Liver (tissue), 9 donors: Measurements from ENCODE around the gene ZNF674. TPM values are rescaled to one million over a fixed set of nuclear protein-coding genes. Genes with fewer than 3 reads are reported as not detected.

Experiments used
- DNase-seq: peaks from one replicate; pipeline ENCODE4 v3.0.0-alpha.2; 2017; ENCODE audit warnings: low spot score
- H3K27ac ChIP-seq, 2 donors: one replicate each; pipeline ENCODE4 v1.7.0; 2013; ENCODE audit warnings: inconsistent platforms in 2 of 2, low read length in 2 of 2, control low read depth in 1 of 2, low read depth in 1 of 2, mild to moderate bottlenecking in 1 of 2
- H3K27me3 ChIP-seq, 4 donors: one replicate each; pipeline versions ENCODE4 v1.6.1 to v1.7.0; 2013; ENCODE audit warnings: low read length in 3 of 4, inconsistent platforms in 1 of 4, mild to moderate bottlenecking in 1 of 4, moderate library complexity in 1 of 4; ENCODE audit not compliant: control insufficient read depth in 4 of 4, insufficient read depth in 4 of 4
- H3K36me3 ChIP-seq, 4 donors: one replicate each; pipeline versions ENCODE4 v1.6.1 to v1.7.0; 2013; ENCODE audit warnings: low read length in 3 of 4, mild to moderate bottlenecking in 3 of 4, low read depth in 1 of 4, moderate library complexity in 1 of 4; ENCODE audit not compliant: control insufficient read depth in 4 of 4, insufficient read depth in 3 of 4
- H3K4me1 ChIP-seq, 4 donors: one replicate each; pipeline versions ENCODE4 v1.6.1 to v1.7.0; 2013; ENCODE audit warnings: low read length in 3 of 4, mild to moderate bottlenecking in 3 of 4, moderate library complexity in 1 of 4; ENCODE audit not compliant: control insufficient read depth in 4 of 4, insufficient read depth in 4 of 4
- H3K4me3 ChIP-seq, 3 donors: one replicate each; pipeline versions ENCODE4 v1.6.1 to v1.7.0; 2013; ENCODE audit warnings: low read length in 3 of 3, control low read depth in 1 of 3, low read depth in 1 of 3, mild to moderate bottlenecking in 1 of 3
- H3K9ac ChIP-seq, 2 donors: one replicate each; pipeline ENCODE4 v1.7.0; 2013; ENCODE audit warnings: low read length in 2 of 2, mild to moderate bottlenecking in 2 of 2, moderate library complexity in 2 of 2, control low read depth in 1 of 2, low read depth in 1 of 2
- H3K9me3 ChIP-seq, 4 donors: one replicate each; pipeline versions ENCODE4 v1.6.1 to v1.7.0; 2013; ENCODE audit warnings: low read length in 3 of 4; ENCODE audit not compliant: control insufficient read depth in 4 of 4
- EGR1 ChIP-seq, 2 donors: IDR thresholded peaks; 2 replicates each; pipeline ENCODE4 v1.6.1; 2016 to 2018; ENCODE audit warnings: antibody characterized with exemption in 2 of 2, low read depth in 2 of 2
- FOXA1 ChIP-seq: IDR thresholded peaks from 2 replicates; pipeline ENCODE4 v1.6.1; 2016; ENCODE audit warnings: antibody characterized with exemption
- FOXA2 ChIP-seq: IDR thresholded peaks from 2 replicates; pipeline ENCODE4 v1.6.1; 2016; ENCODE audit warnings: antibody characterized with exemption
- GABPA ChIP-seq, 2 donors: IDR thresholded peaks in 1 of 2; conservative IDR thresholded peaks in 1 of 2; 2 replicates each; pipeline ENCODE4 v1.6.1; 2016; ENCODE audit warnings: antibody characterized with exemption in 2 of 2, mild to moderate bottlenecking in 1 of 2, moderate library complexity in 1 of 2
- HNF4A ChIP-seq, 2 donors: conservative IDR thresholded peaks; 2 replicates each; pipeline ENCODE4 v1.6.1; 2016; ENCODE audit warnings: antibody characterized with exemption in 2 of 2, mild to moderate bottlenecking in 2 of 2
- HNF4G ChIP-seq: IDR thresholded peaks from 2 replicates; pipeline ENCODE4 v1.6.1; 2016; ENCODE audit warnings: antibody characterized with exemption
- JUND ChIP-seq, 2 donors: IDR thresholded peaks; 2 replicates each; pipeline ENCODE4 v1.6.1; 2016; ENCODE audit warnings: antibody characterized with exemption in 2 of 2
- NR2F2 ChIP-seq: IDR thresholded peaks from 2 replicates; pipeline ENCODE4 v1.6.1; 2016; ENCODE audit warnings: antibody characterized with exemption
- RAD21 ChIP-seq, 2 donors: IDR thresholded peaks; 2 replicates each; pipeline ENCODE4 v1.6.1; 2016; ENCODE audit warnings: antibody characterized with exemption in 2 of 2, mild to moderate bottlenecking in 2 of 2
- RXRA ChIP-seq, 2 donors: IDR thresholded peaks; 2 replicates each; pipeline ENCODE4 v1.6.1; 2017 to 2018; ENCODE audit warnings: antibody characterized with exemption in 2 of 2, mild to moderate bottlenecking in 1 of 2
- SP1 ChIP-seq: IDR thresholded peaks from 2 replicates; pipeline ENCODE4 v1.6.1; 2018; ENCODE audit warnings: antibody characterized with exemption, mild to moderate bottlenecking
- TAF1 ChIP-seq: conservative IDR thresholded peaks from 2 replicates; pipeline ENCODE4 v1.6.1; 2016; ENCODE audit warnings: antibody characterized with exemption, mild to moderate bottlenecking
- YY1 ChIP-seq: IDR thresholded peaks from 2 replicates; pipeline ENCODE4 v1.6.1; 2016; ENCODE audit warnings: antibody characterized with exemption, mild to moderate bottlenecking
- WGBS: extraction: QIAGEN DNeasy Blood & Tissue Kit; methylation state at CpG from one replicate; pipeline ENCODE4 v1.1.7; 2013; 5-methylcytosine and 5-hydroxymethylcytosine counted together
- polyA plus RNA-seq, 2 donors: library from polyadenylated mRNA; stranded (reverse) in 1 of 2; unstranded in 1 of 2; fragments of 200-250 nt in 1 of 2; fragments of >200 nt in 1 of 2; fragmentation: Nextera tagmentation in 1 of 2; extraction: Ambion mirVana in 1 of 2; gene quantifications; one replicate each; pipeline versions ENCODE4 v1.2.1 to v1.2.3, GENCODE V29; 2013 to 2015
- total RNA-seq, 2 donors: library from RNA; depleted of rRNA; stranded (reverse); fragments of >200 nt; gene quantifications; one replicate each; pipeline ENCODE4 v1.2.3, GENCODE V29; 2014
- TF ChIP-seq, protein P1 (sequence below): IDR thresholded peaks from 2 replicates; pipeline ENCODE4 v1.6.1; 2016; ENCODE audit warnings: antibody characterized with exemption
- TF ChIP-seq, protein P2 (sequence below): IDR thresholded peaks from 2 replicates; pipeline ENCODE4 v1.6.1; 2016; ENCODE audit warnings: antibody characterized with exemption
- TF ChIP-seq, protein P3 (sequence below): fragments of 150-350 bp; IDR thresholded peaks from 2 replicates; pipeline ENCODE4 v1.5.1; 2017; ENCODE audit warnings: improper control_type of control experiment, low read depth, low read length; ENCODE audit not compliant: missing input control
- TF ChIP-seq, protein P4 (sequence below): IDR thresholded peaks from 2 replicates; pipeline ENCODE4 v1.6.1; 2016; ENCODE audit warnings: antibody characterized with exemption
- donor health status: healthy.
- donor health status: healthy.
- donor health status: healthy.
- donor health status: healthy.
- donor health status: healthy.

ZNF674 gene
- total and polyA plus RNA-seq, 4 donors: 0.84 to 3.6 (median 2.1) TPM

DNA sequence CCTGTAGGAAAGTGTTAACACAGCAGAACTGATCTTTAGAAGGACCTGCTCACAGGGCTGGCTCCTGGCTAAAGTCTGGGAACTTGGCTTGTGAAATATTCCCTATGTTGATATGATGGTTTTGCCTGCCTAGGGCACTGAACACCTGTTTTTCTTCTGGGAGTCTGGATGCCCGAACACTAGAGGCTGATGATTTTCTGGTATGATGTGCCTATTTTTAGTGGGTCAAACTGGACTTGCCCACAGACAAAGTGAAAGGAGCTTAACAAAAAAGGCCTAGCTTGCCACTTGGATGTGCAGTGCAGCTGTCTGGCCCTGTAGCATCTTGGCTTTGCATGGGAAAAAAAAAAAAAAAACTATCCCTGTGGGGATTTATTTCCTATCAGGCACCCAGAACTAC, 39.1 kb downstream of the ZNF674 start (continued):
- TF ChIP-seq FOXA2 (no peak), JUND (IDR thresholded peaks at IDR 0.05) (no peak)

DNA sequence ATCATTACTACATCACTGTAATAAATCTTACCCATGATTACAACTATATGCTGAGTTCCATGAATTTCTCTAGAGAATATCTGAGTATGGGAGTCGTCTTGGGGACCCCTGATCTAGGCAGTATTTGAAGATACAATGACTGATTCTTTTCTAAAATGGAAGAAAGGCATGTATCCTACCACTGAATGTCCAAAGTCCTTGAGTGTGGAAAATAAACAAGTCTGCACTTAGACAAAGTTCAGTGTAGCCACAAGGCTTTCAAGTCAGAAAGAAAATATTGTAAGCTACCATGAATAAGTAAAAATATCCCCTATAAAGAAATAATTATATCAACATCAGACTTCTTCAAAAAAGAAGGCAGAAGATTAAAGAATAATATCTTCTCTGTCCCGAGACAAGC, 42.4 kb downstream of the ZNF674 start:
- WGBS: 99% methylated on average over 2 of the region's 2 CpGs
- H3K9ac ChIP-seq: no peak overlapping the region
- H3K27ac ChIP-seq: no peak overlapping the region
- H3K27me3 ChIP-seq: no peaks in the 10 kb centered on the region
- DNase-seq: no peak
- TF ChIP-seq EGR1 (IDR thresholded peaks at IDR 0.05; ENCODE audit: low read depth in 2 of 2) (no peak), TAF1 (no peak), RXRA (IDR thresholded peaks at IDR 0.05) (no peak), RAD21 (IDR thresholded peaks at IDR 0.05) (no peak), NR2F2 (no peak), HNF4A (conservative IDR thresholded peaks at IDR 0.05) (no peak), FOXA1 (no peak), GABPA (IDR thresholded peaks at IDR 0.05 in 1 of 2, conservative IDR thresholded peaks at IDR 0.05 in 1 of 2) (no peak), HNF4G (no peak), YY1 (no peak)
- TF ChIP-seq, protein P1, sequence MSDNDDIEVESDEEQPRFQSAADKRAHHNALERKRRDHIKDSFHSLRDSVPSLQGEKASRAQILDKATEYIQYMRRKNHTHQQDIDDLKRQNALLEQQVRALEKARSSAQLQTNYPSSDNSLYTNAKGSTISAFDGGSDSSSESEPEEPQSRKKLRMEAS: no peak
- TF ChIP-seq, protein P2, sequence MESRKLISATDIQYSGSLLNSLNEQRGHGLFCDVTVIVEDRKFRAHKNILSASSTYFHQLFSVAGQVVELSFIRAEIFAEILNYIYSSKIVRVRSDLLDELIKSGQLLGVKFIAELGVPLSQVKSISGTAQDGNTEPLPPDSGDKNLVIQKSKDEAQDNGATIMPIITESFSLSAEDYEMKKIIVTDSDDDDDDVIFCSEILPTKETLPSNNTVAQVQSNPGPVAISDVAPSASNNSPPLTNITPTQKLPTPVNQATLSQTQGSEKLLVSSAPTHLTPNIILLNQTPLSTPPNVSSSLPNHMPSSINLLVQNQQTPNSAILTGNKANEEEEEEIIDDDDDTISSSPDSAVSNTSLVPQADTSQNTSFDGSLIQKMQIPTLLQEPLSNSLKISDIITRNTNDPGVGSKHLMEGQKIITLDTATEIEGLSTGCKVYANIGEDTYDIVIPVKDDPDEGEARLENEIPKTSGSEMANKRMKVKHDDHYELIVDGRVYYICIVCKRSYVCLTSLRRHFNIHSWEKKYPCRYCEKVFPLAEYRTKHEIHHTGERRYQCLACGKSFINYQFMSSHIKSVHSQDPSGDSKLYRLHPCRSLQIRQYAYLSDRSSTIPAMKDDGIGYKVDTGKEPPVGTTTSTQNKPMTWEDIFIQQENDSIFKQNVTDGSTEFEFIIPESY: no peak
- TF ChIP-seq, protein P3, sequence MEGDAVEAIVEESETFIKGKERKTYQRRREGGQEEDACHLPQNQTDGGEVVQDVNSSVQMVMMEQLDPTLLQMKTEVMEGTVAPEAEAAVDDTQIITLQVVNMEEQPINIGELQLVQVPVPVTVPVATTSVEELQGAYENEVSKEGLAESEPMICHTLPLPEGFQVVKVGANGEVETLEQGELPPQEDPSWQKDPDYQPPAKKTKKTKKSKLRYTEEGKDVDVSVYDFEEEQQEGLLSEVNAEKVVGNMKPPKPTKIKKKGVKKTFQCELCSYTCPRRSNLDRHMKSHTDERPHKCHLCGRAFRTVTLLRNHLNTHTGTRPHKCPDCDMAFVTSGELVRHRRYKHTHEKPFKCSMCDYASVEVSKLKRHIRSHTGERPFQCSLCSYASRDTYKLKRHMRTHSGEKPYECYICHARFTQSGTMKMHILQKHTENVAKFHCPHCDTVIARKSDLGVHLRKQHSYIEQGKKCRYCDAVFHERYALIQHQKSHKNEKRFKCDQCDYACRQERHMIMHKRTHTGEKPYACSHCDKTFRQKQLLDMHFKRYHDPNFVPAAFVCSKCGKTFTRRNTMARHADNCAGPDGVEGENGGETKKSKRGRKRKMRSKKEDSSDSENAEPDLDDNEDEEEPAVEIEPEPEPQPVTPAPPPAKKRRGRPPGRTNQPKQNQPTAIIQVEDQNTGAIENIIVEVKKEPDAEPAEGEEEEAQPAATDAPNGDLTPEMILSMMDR: no peak
- H3K9me3 ChIP-seq: peaks cover 4 to 52% (median 37%) of the 10 kb centered on the region in 4 donors
- H3K36me3 ChIP-seq: peaks cover 0 to 19% (median 17%) of the 10 kb centered on the region in 4 donors
- H3K4me3 ChIP-seq: peak overlapping the region in 1 of 3 donors; percentile 41
- H3K4me1 ChIP-seq: no peaks in the 10 kb centered on the region

DNA sequence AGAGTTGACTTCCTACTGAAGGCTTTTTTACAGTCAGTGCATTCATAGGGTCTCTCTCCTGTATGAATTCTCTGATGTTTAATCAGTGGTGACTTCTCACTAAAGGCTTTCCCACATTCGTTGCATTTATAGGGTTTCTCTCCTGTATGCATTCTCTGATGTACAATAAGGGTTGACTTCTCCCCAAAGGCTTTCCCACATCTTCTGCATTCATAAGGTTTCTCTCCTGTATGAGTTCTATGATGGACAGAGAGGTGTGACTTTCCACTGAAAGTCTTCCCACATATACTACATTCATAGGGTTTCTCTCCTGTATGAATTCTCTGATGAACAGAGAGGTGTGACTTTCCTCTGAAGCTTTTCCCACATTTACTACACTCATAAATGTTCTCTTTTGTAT, 45.2 kb downstream of the ZNF674 start:
- peaks cover 0 to 16% (median 13%) of the 10 kb centered on the region in 4 donors for H3K36me3 ChIP-seq
- H3K4me1 ChIP-seq: no peaks in the 10 kb centered on the region
- H3K27me3 ChIP-seq: no peaks in the 10 kb centered on the region
- peaks cover 3 to 49% (median 32%) of the 10 kb centered on the region in 4 donors for H3K9me3 ChIP-seq
- 97% methylated on average over 1 of the region's 1 CpG for WGBS
- H3K9ac ChIP-seq: no peak overlapping the region
- TF ChIP-seq, protein P4, sequence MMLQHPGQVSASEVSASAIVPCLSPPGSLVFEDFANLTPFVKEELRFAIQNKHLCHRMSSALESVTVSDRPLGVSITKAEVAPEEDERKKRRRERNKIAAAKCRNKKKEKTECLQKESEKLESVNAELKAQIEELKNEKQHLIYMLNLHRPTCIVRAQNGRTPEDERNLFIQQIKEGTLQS: no peak
- TF ChIP-seq HNF4G (no peak), RAD21 (IDR thresholded peaks at IDR 0.05) (no peak), RXRA (IDR thresholded peaks at IDR 0.05) (no peak), GABPA (IDR thresholded peaks at IDR 0.05 in 1 of 2, conservative IDR thresholded peaks at IDR 0.05 in 1 of 2) (no peak), FOXA2 (no peak), SP1 (no peak)
- TF ChIP-seq, protein P3: no peak
- H3K27ac ChIP-seq: no peak overlapping the region
- H3K4me3 ChIP-seq: peak overlapping the region in 2 of 3 donors; percentile 11 to 21
- no peak for DNase-seq
